H1 (cell line): ENCODE results near the gene ACTC1. TPM values are rescaled to one million over a fixed set of nuclear protein-coding genes. Genes with fewer than 3 reads are reported as not detected.

ENCODE experiments used
- CTCF ChIA-PET: fragments of 300-600 bp; sonication (Branson Sonifier 250); formaldehyde crosslinking; loops from one replicate; lab custom pipeline; 2021; ENCODE audit not compliant: partially characterized antibody; lab: Charles Lee
- POLR2A ChIA-PET: fragments of 300-600 bp; sonication (Branson Sonifier 250); formaldehyde crosslinking; loops from one replicate; lab custom pipeline; 2021; ENCODE audit warnings: inconsistent platforms; ENCODE audit not compliant: partially characterized antibody; lab: Charles Lee
- DNase-seq, 2 experiments: peaks; one replicate each; pipeline versions ENCODE4 v3.0.0 to v3.0.0-alpha.2; 2010 to 2022; ENCODE audit warnings: low spot score in 2 of 2, low read depth in 1 of 2, mixed read lengths in 1 of 2
- FAIRE-seq: peaks from 2 replicates; lab custom pipeline; 2011; peaks lifted over from hg19 to GRCh38; lab: Jason Lieb, UNC
- H2AFZ ChIP-seq: 2 replicates; pipeline ENCODE4 v1.8.1; 2012; ENCODE audit warnings: low read length, inconsistent platforms
- H2AK5ac ChIP-seq: 2 replicates; pipeline ENCODE4 v1.6.1; 2013; ENCODE audit warnings: low read depth, low read length
- H2BK120ac ChIP-seq: replicated peaks from 2 replicates; pipeline ENCODE3; 2013; ENCODE audit warnings: low read depth, low read length, inconsistent platforms
- H2BK12ac ChIP-seq: 2 replicates; pipeline ENCODE4 v1.6.1; 2013; ENCODE audit warnings: low read depth, low read length
- H2BK15ac ChIP-seq: 2 replicates; pipeline ENCODE4 v1.6.1; 2013; ENCODE audit warnings: low read length
- H2BK20ac ChIP-seq: 2 replicates; pipeline ENCODE4 v1.6.1; 2013; ENCODE audit warnings: low read length
- H2BK5ac ChIP-seq: 2 replicates; pipeline ENCODE4 v1.6.1; 2013; ENCODE audit warnings: low read depth, low read length
- H3K14ac ChIP-seq: 2 replicates; pipeline ENCODE4 v1.6.1; 2013; ENCODE audit warnings: inconsistent platforms; ENCODE audit not compliant: insufficient read length
- H3K18ac ChIP-seq: 2 replicates; pipeline ENCODE4 v1.6.1; 2013; ENCODE audit warnings: low read length; ENCODE audit errors: extremely low read depth
- H3K23ac ChIP-seq: 2 replicates; pipeline ENCODE4 v1.6.1; 2013; ENCODE audit warnings: inconsistent platforms; ENCODE audit not compliant: insufficient read length
- H3K23me2 ChIP-seq: 2 replicates; pipeline ENCODE4 v1.6.1; 2013; ENCODE audit warnings: low read depth, low read length
- H3K27ac ChIP-seq: 2 replicates; pipeline ENCODE4 v1.6.1; 2011; ENCODE audit warnings: low read depth, low read length, inconsistent platforms
- H3K27me3 ChIP-seq, 4 experiments: replicated peaks in 1 of 4; 1 replicate in 1 of 4; 2 replicates in 3 of 4; pipeline versions ENCODE4 v1.6.1 to v1.8.1; 2011 to 2013; ENCODE audit warnings: low read length in 3 of 4, mild to moderate bottlenecking in 3 of 4, inconsistent platforms in 2 of 4, mixed read lengths in 2 of 4, moderate library complexity in 1 of 4; ENCODE audit not compliant: control insufficient read depth in 3 of 4, insufficient read depth in 3 of 4; ENCODE audit errors: extremely low read depth in 1 of 4
- H3K36me3 ChIP-seq, 4 experiments: 2 replicates each; pipeline versions ENCODE4 v1.6.1 to v1.8.1; 2011 to 2013; ENCODE audit warnings: mild to moderate bottlenecking in 4 of 4, low read length in 3 of 4, moderate library complexity in 2 of 4, control low read depth in 1 of 4, inconsistent platforms in 1 of 4; ENCODE audit not compliant: insufficient read depth in 4 of 4, control insufficient read depth in 2 of 4
- H3K4ac ChIP-seq: replicated peaks from 2 replicates; pipeline ENCODE3; 2013; ENCODE audit warnings: low read length, low read depth, mixed read lengths, inconsistent platforms; ENCODE audit not compliant: insufficient read length
- H3K4me1 ChIP-seq, 4 experiments: replicated peaks in 1 of 4; 1 replicate in 1 of 4; 2 replicates in 3 of 4; pipeline versions ENCODE4 v1.6.1 to v1.8.1; 2011 to 2013; ENCODE audit warnings: low read length in 3 of 4, inconsistent platforms in 2 of 4, mixed read lengths in 1 of 4; ENCODE audit not compliant: insufficient read depth in 4 of 4, control insufficient read depth in 3 of 4
- H3K4me2 ChIP-seq, 2 experiments: 2 replicates each; pipeline versions ENCODE4 v1.6.1 to v1.8.1; 2011 to 2013; ENCODE audit warnings: low read depth in 2 of 2, low read length in 2 of 2, control low read depth in 1 of 2, inconsistent platforms in 1 of 2, mild to moderate bottlenecking in 1 of 2; ENCODE audit not compliant: insufficient read depth in 1 of 2
- H3K4me3 ChIP-seq, 4 experiments: fragments of 200-600, 300-600 bp in 1 of 4; sonication (generic), shearing (Covaris generic), sonication (Bioruptor Twin) in 1 of 4; 2 replicates each; pipeline versions ENCODE4 v1.5.1 to v1.8.1; 2011 to 2016; ENCODE audit warnings: low read length in 4 of 4, low read depth in 3 of 4, control low read depth in 2 of 4, inconsistent platforms in 2 of 4, mild to moderate bottlenecking in 2 of 4, mixed read lengths in 1 of 4, moderate library complexity in 1 of 4; ENCODE audit not compliant: insufficient read depth in 2 of 4; ENCODE audit errors: extremely low read depth in 1 of 4
- H3K56ac ChIP-seq: replicated peaks from 2 replicates; pipeline ENCODE3; 2013; ENCODE audit warnings: low read depth, mild to moderate bottlenecking, mixed read lengths, low read length, inconsistent platforms; ENCODE audit not compliant: insufficient read length
- H3K79me1 ChIP-seq: 2 replicates; pipeline ENCODE4 v1.6.1; 2013; ENCODE audit warnings: low read depth, low read length, control low read depth
- H3K79me2 ChIP-seq, 2 experiments: 2 replicates each; pipeline versions ENCODE4 v1.6.1 to v1.8.1; 2012 to 2013; ENCODE audit warnings: low read length in 2 of 2, mild to moderate bottlenecking in 2 of 2, inconsistent platforms in 1 of 2; ENCODE audit not compliant: insufficient read depth in 2 of 2, control insufficient read depth in 1 of 2
- H3K9ac ChIP-seq, 4 experiments: replicated peaks in 1 of 4; 1 replicate in 1 of 4; 2 replicates in 3 of 4; pipeline versions ENCODE4 v1.6.1 to v1.8.1; 2011 to 2013; ENCODE audit warnings: low read depth in 3 of 4, low read length in 3 of 4, control low read depth in 2 of 4, mild to moderate bottlenecking in 2 of 4, moderate library complexity in 2 of 4, inconsistent platforms in 1 of 4; ENCODE audit errors: extremely low read depth in 1 of 4
- H3K9me3 ChIP-seq, 2 experiments: 2 replicates each; pipeline versions ENCODE4 v1.6.1 to v1.8.1; 2012 to 2013; ENCODE audit warnings: mild to moderate bottlenecking in 2 of 2, moderate library complexity in 2 of 2, control low read depth in 1 of 2, inconsistent platforms in 1 of 2, low read depth in 1 of 2, low read length in 1 of 2, mixed read lengths in 1 of 2; ENCODE audit not compliant: insufficient read depth in 2 of 2
- H4K20me1 ChIP-seq, 2 experiments: replicated peaks in 1 of 2; 2 replicates each; pipeline versions ENCODE3 to v1.8.1; 2011 to 2013; ENCODE audit warnings: inconsistent platforms in 2 of 2, low read length in 2 of 2, mild to moderate bottlenecking in 1 of 2; ENCODE audit not compliant: insufficient read depth in 2 of 2, control insufficient read depth in 1 of 2
- H4K5ac ChIP-seq: 2 replicates; pipeline ENCODE4 v1.6.1; 2013; ENCODE audit warnings: low read length, low read depth, mixed read lengths, inconsistent platforms; ENCODE audit not compliant: insufficient read length
- H4K8ac ChIP-seq: 2 replicates; pipeline ENCODE4 v1.8.0; 2013; ENCODE audit warnings: mild to moderate bottlenecking, moderate library complexity, low read length, inconsistent platforms; ENCODE audit not compliant: insufficient read depth; ENCODE audit errors: extremely low read depth
- H4K91ac ChIP-seq: replicated peaks from 2 replicates; pipeline ENCODE3; 2013; ENCODE audit warnings: low read length, mixed read lengths, inconsistent platforms; ENCODE audit not compliant: insufficient read length
- BACH1 ChIP-seq: IDR thresholded peaks from 2 replicates; pipeline ENCODE4 v1.6.1; 2012; ENCODE audit warnings: low read length, improper control_type of control experiment
- KDM1A ChIP-seq: fragments of 200-600, 300-600 bp; sonication (generic); IDR thresholded peaks from 2 replicates; pipeline ENCODE4 v1.7.1; 2016; ENCODE audit warnings: mild to moderate bottlenecking, low read length, borderline replicate concordance
- MAX ChIP-seq: IDR thresholded peaks from 2 replicates; pipeline ENCODE4 v1.6.1; 2012; ENCODE audit warnings: inconsistent platforms
- RBBP5 ChIP-seq: IDR thresholded peaks from 2 replicates; pipeline ENCODE4 v1.7.1; 2012; ENCODE audit warnings: low read depth, mild to moderate bottlenecking, inconsistent platforms, low read length, moderate library complexity, borderline replicate concordance
- RFX5 ChIP-seq: IDR thresholded peaks from 2 replicates; pipeline ENCODE4 v1.6.1; 2011; ENCODE audit warnings: low read depth, low read length, improper control_type of control experiment, borderline replicate concordance
- TBP ChIP-seq: IDR thresholded peaks from 2 replicates; pipeline ENCODE4 v1.6.1; 2011; ENCODE audit warnings: low read depth, low read length, improper control_type of control experiment
- WGBS, 2 experiments: shearing (Covaris generic) in 1 of 2; methylation state at CpG; one replicate each; pipeline versions ENCODE4 v1.1.6 to v1.1.7; 2013 to 2015; ENCODE audit warnings: low lambda C conversion rate in 2 of 2, mixed read lengths in 2 of 2, inconsistent platforms in 1 of 2, low coverage in 1 of 2, missing lambda C conversion rate in 1 of 2; ENCODE audit not compliant: insufficient replicate concordance in 2 of 2, insufficient coverage in 1 of 2, insufficient read length in 1 of 2; ENCODE audit errors: extremely low coverage in 1 of 2, missing lambda C conversion rate in 1 of 2; 5-methylcytosine and 5-hydroxymethylcytosine counted together
- polyA plus RNA-seq, 7 experiments: library from polyadenylated mRNA; depleted of rRNA in 3 of 7; stranded (reverse) in 5 of 7; unstranded in 2 of 7; fragments of >200 nt in 5 of 7; fragments of 200-250 nt in 2 of 7; gene quantifications; 1 replicate in 5 of 7; 2 replicates in 1 of 7; 4 replicates in 1 of 7; pipeline versions ENCODE4 v1.2.1 to v1.2.3, GENCODE V29; 2011 to 2013; ENCODE audit warnings: missing spikeins in 2 of 7, mixed read lengths in 2 of 7
- total RNA-seq: library from RNA; stranded (reverse); fragmentation: NEBNext Ultra II Directional; extraction: Animal tissue kit (Norgen Biotek cat#: 25700); gene quantifications from 2 replicates; pipeline ENCODE4 v1.2.1, GENCODE V29; 2021

The ACTC1 gene
- total and polyA plus RNA-seq, 2 of the 8 experiments (the other 6 are each of a cell fraction or from before 2014, with no cell fraction given), result 37.6 to 90.0 TPM

GRCh38 chr15:34786206-34786605, 9.1 kb downstream of the ACTC1 start:
- no peaks in the 10 kb centered on the region for H3K79me2 ChIP-seq
- ChIA-PET CTCF (interaction anchor here (0.7 to 2.4 kb wide), 3 partner anchors 33 to 78 kb away, joined by 3 to 8 read pairs (median 3); no protein-coding TSS in a partner anchor), POLR2A (interaction anchor here (1.5 kb wide), 1 partner anchor 9 kb away, joined by 5 read pairs; the partner anchor contains the start of gene ACTC1)
- H3K4ac ChIP-seq, result no peak overlapping the region
- H3K36me3 ChIP-seq, result peaks cover 0 to 2% (median 0%) of the 10 kb centered on the region in 4 experiments; a peak in 3 of 8 replicates
- FAIRE-seq (no peak), DNase-seq (no peak)
- H3K4me2 ChIP-seq, result no peak overlapping the region
- H3K27me3 ChIP-seq, result peaks cover 0 to 4% (median 0%) of the 10 kb centered on the region in 4 experiments; a peak in 1 of 7 replicates
- no peaks in the 10 kb centered on the region for H3K23me2 ChIP-seq
- H3K56ac ChIP-seq, result no peak overlapping the region
- no peak overlapping the region for H2BK12ac ChIP-seq
- no peak overlapping the region for H3K4me3 ChIP-seq
- H3K27ac ChIP-seq, result no peak overlapping the region
- WGBS, 2 experiments, result 84% methylated on average over 2 of the region's 2 CpGs; no CpG with 5 or more reads in 1 of the 2 experiments
- no peak overlapping the region for H2BK20ac ChIP-seq
- H2BK120ac ChIP-seq, result no peak overlapping the region
- H2BK15ac ChIP-seq, result no peak overlapping the region
- H3K18ac ChIP-seq, result no peak overlapping the region
- H2BK5ac ChIP-seq, result no peak overlapping the region
- no peaks in the 10 kb centered on the region for H4K20me1 ChIP-seq
- H3K9ac ChIP-seq, result no peak overlapping the region
- H4K5ac ChIP-seq, result no peak overlapping the region
- H3K23ac ChIP-seq, result no peak overlapping the region
- H2AK5ac ChIP-seq, result no peak overlapping the region
- H3K14ac ChIP-seq, result no peak overlapping the region
- H2AFZ ChIP-seq, result no peak overlapping the region
- no peaks in the 10 kb centered on the region for H3K9me3 ChIP-seq
- no peaks in the 10 kb centered on the region for H3K4me1 ChIP-seq
- no peaks in the 10 kb centered on the region for H3K79me1 ChIP-seq
- no peak overlapping the region for H4K8ac ChIP-seq
- no peak overlapping the region for H4K91ac ChIP-seq
- TF ChIP-seq MAX, result no peak
- no peak for TF ChIP-seq RBBP5
- TF ChIP-seq BACH1, result no peak
- no peak for TF ChIP-seq KDM1A
- no peak for TF ChIP-seq RFX5
- TF ChIP-seq TBP, result no peak
